ENCODE data around the gene SUCO.

Gene SUCO

DNA sequence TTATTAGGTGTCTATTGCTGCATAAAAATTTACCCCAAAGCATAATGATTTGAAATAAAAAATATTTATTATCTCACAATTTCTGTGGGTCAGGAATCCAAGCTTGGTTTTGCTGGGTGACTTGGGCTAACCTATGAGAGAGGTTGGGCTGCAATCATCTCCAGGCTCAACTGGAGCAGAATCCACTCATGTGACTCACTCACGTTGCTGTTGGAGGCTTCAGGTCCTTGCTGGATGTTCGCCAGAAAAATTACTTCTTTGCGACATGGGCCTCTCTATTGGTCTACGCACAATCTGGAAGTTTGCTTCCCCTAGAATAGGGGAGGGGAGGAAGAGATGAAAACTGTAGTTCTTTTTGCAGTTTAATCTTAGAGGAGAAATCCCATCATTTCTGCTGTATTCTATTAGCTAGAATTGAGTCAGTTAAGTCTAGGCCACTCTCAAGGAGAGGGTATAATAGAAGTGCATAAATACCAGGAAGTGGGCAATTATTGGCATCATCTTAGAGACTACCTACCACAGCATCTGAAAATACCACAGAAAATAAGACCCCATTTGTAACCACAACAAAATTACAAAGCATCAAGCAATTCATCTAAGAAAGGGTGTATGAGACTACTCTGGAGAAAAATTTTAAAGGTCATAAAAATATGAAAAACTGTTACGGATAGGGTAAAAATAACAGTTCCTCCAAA is 120.2 kb downstream of the SUCO start:
- DNase-seq, result no peak

DNA sequence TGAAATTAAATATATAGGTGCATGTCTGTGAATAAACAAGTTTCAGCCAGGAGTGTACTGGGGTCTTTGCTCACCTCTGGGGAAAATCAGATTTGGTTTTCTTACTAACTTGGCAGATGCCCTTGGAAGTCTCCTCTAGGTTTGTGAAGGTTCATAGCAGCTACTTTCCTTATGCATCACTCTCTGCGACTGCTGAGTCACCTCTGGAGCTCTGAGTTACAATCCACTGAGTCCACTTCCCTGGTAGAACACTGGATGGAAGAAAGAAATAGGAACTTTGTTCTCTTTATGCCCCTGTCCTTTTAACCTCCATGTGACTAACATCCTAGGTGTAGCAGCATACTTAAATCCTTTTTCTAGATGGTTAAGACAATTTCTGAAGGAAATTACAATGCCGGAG is 121.6 kb downstream of the SUCO start:
- DNase-seq, result peak; percentile 30

DNA sequence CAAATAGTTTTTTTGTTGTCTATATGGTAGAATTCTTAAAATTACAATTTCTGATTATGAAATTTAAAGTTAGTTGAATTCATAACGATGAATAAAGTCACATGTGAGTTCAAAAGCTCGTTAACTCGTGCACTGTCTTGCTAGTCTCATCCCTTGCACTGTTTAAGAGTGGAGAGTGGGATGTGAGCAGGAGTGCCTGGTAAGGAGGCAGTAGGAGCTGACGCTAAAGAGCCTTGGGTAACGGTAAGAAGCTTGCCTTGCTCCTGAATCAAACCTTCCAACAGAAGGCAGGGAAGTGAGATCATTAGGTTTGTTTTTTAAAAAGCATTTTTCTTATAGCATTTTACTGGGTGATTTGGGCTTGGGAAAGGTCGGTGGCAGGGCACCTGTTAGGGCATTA is 123.6 kb downstream of the SUCO start:
- DNase-seq, result no peak

DNA sequence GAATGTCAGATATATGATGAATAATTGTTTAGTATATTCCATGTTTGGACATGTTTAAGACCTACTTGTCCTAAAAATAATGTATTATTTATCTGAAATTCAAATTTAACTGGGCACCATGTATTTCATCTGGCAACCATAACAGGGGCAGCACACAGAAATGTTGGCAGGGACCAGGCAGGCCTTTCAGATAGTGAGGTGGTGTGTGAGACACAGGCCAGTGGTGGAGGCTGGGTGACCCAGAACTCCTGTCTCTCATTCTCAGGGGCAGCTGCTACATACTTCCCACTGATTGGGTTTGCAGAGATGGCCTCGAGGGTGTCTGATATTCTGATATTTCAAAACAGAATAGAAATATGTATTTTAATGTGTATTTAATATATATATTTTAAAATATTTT is 124.6 kb downstream of the SUCO start:
- no peak for DNase-seq

DNA sequence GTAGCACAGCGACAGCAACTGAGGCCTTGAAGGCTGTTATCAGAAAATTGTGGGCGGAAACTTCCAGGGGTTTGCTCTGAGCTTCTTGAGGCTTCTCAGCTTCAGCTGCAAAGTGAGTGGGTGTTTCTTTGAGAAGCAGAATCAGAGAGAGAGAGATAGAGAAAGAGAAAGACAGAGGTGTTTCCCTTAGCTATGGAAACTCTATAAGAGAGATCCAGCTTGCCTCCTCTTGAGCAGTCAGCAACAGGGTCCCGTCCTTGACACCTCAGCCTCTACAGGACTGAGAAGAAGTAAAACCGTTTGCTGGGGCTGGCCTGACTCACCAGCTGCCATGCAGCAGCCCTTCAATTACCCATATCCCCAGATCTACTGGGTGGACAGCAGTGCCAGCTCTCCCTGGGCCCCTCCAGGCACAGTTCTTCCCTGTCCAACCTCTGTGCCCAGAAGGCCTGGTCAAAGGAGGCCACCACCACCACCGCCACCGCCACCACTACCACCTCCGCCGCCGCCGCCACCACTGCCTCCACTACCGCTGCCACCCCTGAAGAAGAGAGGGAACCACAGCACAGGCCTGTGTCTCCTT is 126.0 kb downstream of the SUCO start, which contains the start of gene FASLG:
TSS of gene FASLG (plus strand) at position 233 of the 583 bp plus-strand sequence. CDS start at position 332, 99 bp downstream.
- DNase-seq, result no peak

GRCh38 chr1:172661107-172661506 is 128.2 kb downstream of the SUCO start:
- no peak for DNase-seq
